Activated T-cell treated with anti-CD3 and anti-CD28 coated beads, Interleukin-2, amount 50 U/mL, for 72 hours (primary cell): Measurements from ENCODE around the gene WDR53. TPM values are rescaled to one million over a fixed set of nuclear protein-coding genes. Genes with fewer than 3 reads are reported as not detected.
"Not testable (repeated sequence)": the region's sequence is repeated elsewhere in the genome, so short reads cannot be mapped to it uniquely, and the experiment has no call there.

ENCODE experiments used
- ATAC-seq, 2 donors: fragments of 150-1000 bp; cut with Tn5 transposase; replicated peaks in 1 of 2; 2 replicates each; pipeline ENCODE4 v1.10.0; 2021; ENCODE audit warnings: moderate library complexity in 2 of 2, mild to moderate bottlenecking in 1 of 2
- DNase-seq, 2 donors: peaks; one replicate each; pipeline ENCODE4 v3.0.0; 2021 to 2022; ENCODE audit warnings: mixed read lengths in 1 of 2
- H3K27ac Mint-ChIP-seq: one replicate; pipeline ENCODE4 v1.8.0; 2022; ENCODE audit warnings: mild to moderate bottlenecking, moderate library complexity, mixed read lengths
- H3K27me3 Mint-ChIP-seq: one replicate; pipeline ENCODE4 v1.8.0; 2022; ENCODE audit warnings: low read depth, mixed read lengths
- H3K36me3 Mint-ChIP-seq, 2 donors: one replicate each; pipeline ENCODE4 v1.8.0; 2022; ENCODE audit warnings: mixed read lengths in 2 of 2, mild to moderate bottlenecking in 1 of 2; ENCODE audit not compliant: insufficient read depth in 2 of 2
- H3K4me1 Mint-ChIP-seq: one replicate; pipeline ENCODE4 v1.8.0; 2022; ENCODE audit warnings: low read depth, mixed read lengths
- H3K4me3 Mint-ChIP-seq, 2 donors: one replicate each; pipeline ENCODE4 v1.8.0; 2022; ENCODE audit warnings: mild to moderate bottlenecking in 2 of 2, mixed read lengths in 2 of 2, moderate library complexity in 2 of 2
- H3K9me3 Mint-ChIP-seq, 2 donors: one replicate each; pipeline ENCODE4 v1.8.0; 2022; ENCODE audit warnings: mixed read lengths in 2 of 2
- total RNA-seq, 2 donors: library from RNA; stranded (reverse); gene quantifications; one replicate each; pipeline ENCODE4 v1.2.3, GENCODE V29; 2022

The WDR53 gene
- total RNA-seq, 2 donors from 2014 or later: 20.3 to 27.6 TPM

GRCh38 chr3:196524527-196524926 is 43.8 kb downstream of the WDR53 start:
- Mint-ChIP-seq H3K9me3 (peaks cover 7 to 13% of the 10 kb centered on the region in 2 donors), H3K4me1 (peaks cover 16% of the 10 kb centered on the region), H3K4me3 (no peak overlapping the region), H3K36me3 (peaks cover 12 to 19% of the 10 kb centered on the region in 2 donors), H3K27ac (no peak overlapping the region), H3K27me3 (no peaks in the 10 kb centered on the region)
- ATAC-seq: no peak
- no peak for DNase-seq

DNA sequence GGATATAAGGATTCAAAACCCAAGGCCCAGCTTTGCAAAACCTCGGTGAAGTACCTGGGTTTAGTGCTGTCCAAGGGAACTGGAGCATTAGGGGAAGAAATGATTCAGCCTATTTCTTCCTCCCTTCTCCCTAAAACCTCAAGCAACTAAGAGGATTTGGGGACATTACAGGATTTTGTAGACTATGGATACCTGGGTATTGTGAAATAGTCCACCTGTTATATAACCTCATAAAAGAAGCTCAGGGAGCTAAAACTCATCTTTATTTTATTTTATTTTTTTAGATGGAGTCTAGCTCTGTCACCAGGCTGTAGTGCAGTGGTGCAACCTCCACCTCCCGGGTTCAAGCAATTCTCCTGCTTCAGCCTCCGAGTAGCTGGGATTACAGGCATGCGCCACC is 44.5 kb downstream of the WDR53 start:
- Mint-ChIP-seq H3K9me3 (peaks cover 7 to 19% of the 10 kb centered on the region in 2 donors), H3K36me3 (peaks cover 16 to 25% of the 10 kb centered on the region in 2 donors), H3K4me3 (no peak overlapping the region), H3K27ac (no peak overlapping the region), H3K27me3 (no peaks in the 10 kb centered on the region), H3K4me1 (peaks cover 12% of the 10 kb centered on the region)
- no peak for DNase-seq
- ATAC-seq: no peak

DNA sequence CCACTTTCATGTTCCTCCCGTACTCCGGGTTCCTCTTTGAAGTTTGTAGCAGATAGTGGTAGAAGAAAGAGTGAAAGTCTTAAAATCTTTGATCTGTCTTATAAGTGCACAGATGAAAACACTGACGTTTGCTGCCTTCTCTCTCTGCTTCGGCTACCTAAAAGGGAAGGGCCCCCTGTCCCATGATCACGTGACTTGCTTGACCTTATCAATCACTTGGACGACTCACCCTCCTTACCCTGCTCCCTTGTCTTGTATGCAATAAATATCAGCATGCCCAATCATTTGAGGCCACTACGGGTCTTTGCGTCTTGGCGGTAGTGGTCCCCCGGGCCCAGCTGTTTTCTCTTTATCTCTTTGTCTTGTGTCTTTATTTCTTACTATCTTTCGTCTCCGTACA is 47.1 kb downstream of the WDR53 start:
- DNase-seq, H3K27ac Mint-ChIP-seq, H3K4me3 Mint-ChIP-seq, ATAC-seq, H3K27me3 Mint-ChIP-seq, H3K4me1 Mint-ChIP-seq: not testable (repeated sequence)
- peaks cover 7 to 19% of the 10 kb centered on the region in 2 donors for H3K9me3 Mint-ChIP-seq
- peaks cover 16 to 33% of the 10 kb centered on the region in 2 donors for H3K36me3 Mint-ChIP-seq

DNA sequence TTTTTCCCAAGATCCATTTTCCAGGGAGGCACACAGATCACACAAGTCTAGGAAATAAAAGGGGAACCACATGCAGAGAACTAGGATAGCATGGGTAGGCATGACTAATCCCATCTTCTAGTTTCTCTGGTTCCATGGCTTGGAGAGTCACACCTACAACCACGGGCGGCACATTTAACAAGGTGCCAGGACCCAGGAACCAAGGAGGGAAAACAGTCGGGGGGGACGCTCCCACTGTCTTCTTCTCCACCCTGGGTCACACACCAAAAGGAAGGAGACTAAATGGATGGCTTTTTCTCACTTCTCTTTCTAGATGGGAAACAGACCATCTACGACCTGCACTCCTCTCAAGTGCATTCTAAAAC is 48.7 kb downstream of the WDR53 start:
- ATAC-seq: no peak
- H3K27me3 Mint-ChIP-seq: no peaks in the 10 kb centered on the region
- H3K4me1 Mint-ChIP-seq: no peaks in the 10 kb centered on the region
- H3K9me3 Mint-ChIP-seq: peaks cover 9 to 19% of the 10 kb centered on the region in 2 donors
- H3K36me3 Mint-ChIP-seq: peaks cover 16 to 35% of the 10 kb centered on the region in 2 donors
- no peak overlapping the region for H3K4me3 Mint-ChIP-seq
- peak in 1 of 2 donors; percentile 37 for DNase-seq
- H3K27ac Mint-ChIP-seq: no peak overlapping the region

GRCh38 chr3:196518966-196519717 is 49.2 kb downstream of the WDR53 start:
- Mint-ChIP-seq H3K36me3 (peaks cover 16 to 35% of the 10 kb centered on the region in 2 donors), H3K9me3 (peaks cover 9 to 19% of the 10 kb centered on the region in 2 donors), H3K27me3 (peaks cover 3% of the 10 kb centered on the region), H3K27ac (no peak overlapping the region), H3K4me3 (no peak overlapping the region), H3K4me1 (no peaks in the 10 kb centered on the region)
- DNase-seq: peak; percentile 73 to 75
- ATAC-seq: peak; percentile 73 to 82

- Mint-ChIP-seq H3K9me3 (peaks cover 9 to 19% of the 10 kb centered on the region in 2 donors), H3K27me3 (peaks cover 7% of the 10 kb centered on the region), H3K4me1 (no peaks in the 10 kb centered on the region), H3K27ac (no peak overlapping the region), H3K4me3 (no peak overlapping the region), H3K36me3 (peaks cover 16 to 38% of the 10 kb centered on the region in 2 donors)
- DNase-seq (no peak), ATAC-seq (no peak)
Measured at GRCh38 chr3:196517919-196518318, 50.4 kb downstream of the WDR53 start.

DNA sequence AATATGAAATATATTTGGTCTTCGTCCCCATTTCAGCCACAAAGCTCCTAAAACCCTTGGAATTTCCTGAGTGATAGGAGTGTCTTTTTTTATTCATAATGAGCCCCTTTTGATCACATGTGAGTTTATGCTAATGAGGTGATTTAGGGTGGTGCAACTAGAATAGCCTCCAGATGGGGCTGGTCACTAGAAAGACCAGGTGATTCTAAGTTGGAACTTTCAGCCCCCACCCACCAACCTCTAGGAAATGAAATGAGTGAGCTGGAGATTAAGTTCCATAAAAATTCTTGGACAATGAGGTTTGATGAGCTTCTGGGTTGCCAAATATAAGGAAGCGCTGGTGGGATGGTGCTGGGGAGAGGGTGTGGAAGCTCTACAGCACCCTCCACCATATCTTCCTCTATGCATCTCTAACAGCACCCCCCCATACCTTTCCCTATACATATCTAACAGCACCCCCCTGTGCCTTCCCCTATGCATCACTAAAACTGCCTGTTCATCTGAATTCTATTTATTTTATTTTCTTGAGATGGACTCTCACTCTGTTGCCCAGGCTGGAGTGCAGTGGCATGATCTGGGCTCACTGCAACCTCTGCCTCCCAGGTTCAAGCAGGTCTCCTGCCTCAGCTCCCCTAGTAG is 51.1 kb downstream of the WDR53 start:
- H3K36me3 Mint-ChIP-seq: peaks cover 16 to 38% of the 10 kb centered on the region in 2 donors
- no peaks in the 10 kb centered on the region for H3K4me1 Mint-ChIP-seq
- no peak overlapping the region for H3K27ac Mint-ChIP-seq
- H3K9me3 Mint-ChIP-seq: peaks cover 9 to 19% of the 10 kb centered on the region in 2 donors
- H3K27me3 Mint-ChIP-seq: peaks cover 7% of the 10 kb centered on the region
- no peak overlapping the region for H3K4me3 Mint-ChIP-seq
- DNase-seq (no peak), ATAC-seq (no peak)

DNA sequence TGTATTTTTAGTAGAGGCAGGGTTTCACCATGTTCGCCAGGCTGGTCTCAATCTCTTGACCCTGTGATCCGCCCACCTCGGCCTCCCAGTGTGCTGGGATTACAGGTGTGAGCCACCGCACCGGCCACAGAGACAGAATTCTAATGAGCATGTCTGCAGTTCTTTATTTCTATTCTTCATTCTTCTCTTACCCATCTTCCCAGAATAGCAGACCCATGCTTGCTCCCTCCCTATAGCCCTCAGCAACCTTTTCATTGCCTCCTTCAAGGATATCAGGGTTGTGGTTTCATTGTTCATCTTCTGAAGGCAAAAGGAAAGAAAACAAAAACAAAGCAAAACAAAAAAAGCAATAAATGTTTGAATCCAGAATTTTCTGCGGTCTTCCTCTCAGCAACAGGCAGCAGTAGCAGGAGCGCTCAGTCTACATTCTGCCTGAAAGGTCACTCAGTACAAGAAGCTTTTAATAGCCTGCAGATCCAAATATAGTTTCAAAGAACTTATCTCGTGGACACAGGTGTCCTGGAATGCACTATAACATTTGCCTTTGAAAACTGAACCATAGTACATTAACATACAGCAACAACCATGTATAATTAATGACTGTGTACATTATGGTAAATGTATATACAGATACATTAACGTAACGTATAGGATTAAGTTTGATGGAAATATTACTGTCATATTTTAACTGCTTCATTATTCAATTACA is 53.3 kb downstream of the WDR53 start, which contains the start of gene SMCO1:
Gene SMCO1 (minus strand): TSS at position 434 of the 709 bp plus-strand sequence. CDS start 137 bp downstream, at position 297.
- Mint-ChIP-seq H3K4me3 (no peak within 1 kb of the TSS), H3K27me3 (peaks cover 7% of the 10 kb centered on the region), H3K9me3 (peaks cover 2 to 7% of the 10 kb centered on the region in 2 donors), H3K4me1 (no peaks in the 10 kb centered on the region), H3K36me3 (peaks cover 6 to 25% of the 10 kb centered on the region in 2 donors), H3K27ac (no peak within 1 kb of the TSS)
- DNase-seq (no peak), ATAC-seq (no peak)

DNA sequence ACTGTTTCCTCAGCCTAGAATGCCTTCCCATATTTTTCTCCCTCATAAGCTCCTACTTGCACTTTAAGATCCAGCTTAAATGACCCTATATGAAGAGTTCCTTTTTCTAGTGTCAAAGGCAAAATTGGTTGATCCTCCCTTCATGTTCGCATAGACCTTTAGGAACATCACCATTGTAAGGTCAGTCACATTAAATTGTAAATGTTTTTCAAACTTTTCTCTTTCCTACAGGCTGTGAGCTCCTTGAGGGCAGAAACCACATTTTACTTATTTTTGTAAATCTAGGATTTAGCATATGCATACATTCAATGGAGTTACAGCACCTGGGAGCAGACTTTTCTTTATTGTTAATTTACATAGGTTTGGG is 54.0 kb downstream of the WDR53 start:
- no peak overlapping the region for H3K27ac Mint-ChIP-seq
- peaks cover 7% of the 10 kb centered on the region for H3K27me3 Mint-ChIP-seq
- no peaks in the 10 kb centered on the region for H3K4me1 Mint-ChIP-seq
- H3K9me3 Mint-ChIP-seq: peaks cover 2 to 3% of the 10 kb centered on the region in 2 donors
- no peak overlapping the region for H3K4me3 Mint-ChIP-seq
- peaks cover 4 to 17% of the 10 kb centered on the region in 2 donors for H3K36me3 Mint-ChIP-seq
- ATAC-seq (no peak), DNase-seq (no peak)

- H3K27ac Mint-ChIP-seq: no peak overlapping the region
- peaks cover 7% of the 10 kb centered on the region for H3K27me3 Mint-ChIP-seq
- no peak for ATAC-seq
- DNase-seq: no peak
- H3K4me1 Mint-ChIP-seq: no peaks in the 10 kb centered on the region
- peaks cover 0 to 2% of the 10 kb centered on the region in 2 donors for H3K9me3 Mint-ChIP-seq
- peaks cover 0 to 13% of the 10 kb centered on the region in 2 donors for H3K36me3 Mint-ChIP-seq
- H3K4me3 Mint-ChIP-seq: no peak overlapping the region
Measured at GRCh38 chr3:196513697-196514349, 54.5 kb downstream of the WDR53 start.

DNA sequence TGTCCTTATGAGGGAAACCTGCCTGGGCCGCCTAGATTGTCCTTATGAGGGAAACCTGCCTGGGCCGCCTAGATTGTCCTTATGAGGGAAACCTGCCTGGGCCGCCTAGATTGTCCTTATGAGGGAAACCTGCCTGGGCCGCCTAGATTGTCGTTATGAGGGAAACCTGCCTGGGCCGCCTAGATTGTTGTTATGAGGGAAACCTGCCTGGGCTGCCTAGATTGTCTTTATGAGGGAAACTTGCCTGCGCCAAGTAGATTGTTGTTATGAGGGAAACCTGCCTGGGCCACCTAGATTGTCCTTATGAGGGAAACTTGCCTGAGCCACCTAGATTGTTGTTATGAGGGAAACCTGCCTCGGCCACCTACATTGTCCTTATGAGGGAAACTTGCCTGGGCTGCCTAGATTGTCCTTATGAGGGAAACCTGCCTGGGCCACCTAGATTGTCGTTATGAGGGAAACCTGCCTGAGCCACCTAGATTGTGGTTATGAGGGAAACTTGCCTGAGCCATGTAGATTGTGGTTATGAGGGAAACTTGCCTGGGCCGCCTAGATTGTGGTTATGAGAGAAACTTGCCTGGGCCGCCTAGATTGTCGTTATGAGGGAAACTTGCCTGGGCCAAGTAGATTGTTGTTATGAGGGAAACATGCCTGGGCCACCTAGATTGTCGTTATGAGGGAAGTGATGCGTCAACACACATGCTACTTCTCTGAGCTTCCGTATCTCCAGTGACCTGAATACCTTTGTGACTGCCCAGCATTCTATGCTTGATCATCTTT is 56.5 kb downstream of the WDR53 start:
- not testable (repeated sequence) for DNase-seq, H3K4me3 Mint-ChIP-seq, ATAC-seq, H3K9me3 Mint-ChIP-seq, H3K36me3 Mint-ChIP-seq, H3K27me3 Mint-ChIP-seq, H3K27ac Mint-ChIP-seq, H3K4me1 Mint-ChIP-seq

DNA sequence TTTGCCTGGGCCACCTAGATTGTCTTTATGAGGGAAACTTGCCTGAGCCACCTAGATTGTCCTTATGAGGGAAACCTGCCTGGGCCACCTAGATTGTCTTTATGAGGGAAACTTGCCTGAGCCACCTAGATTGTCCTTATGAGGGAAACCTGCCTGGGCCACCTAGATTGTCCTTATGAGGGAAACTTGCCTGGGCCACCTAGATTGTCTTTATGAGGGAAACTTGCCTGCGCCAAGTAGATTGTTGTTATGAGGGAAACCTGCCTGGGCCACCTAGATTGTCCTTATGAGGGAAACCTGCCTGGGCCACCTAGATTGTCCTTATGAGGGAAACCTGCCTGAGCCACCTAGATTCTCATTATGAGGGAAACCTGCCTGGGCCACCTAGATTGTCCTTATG is 57.2 kb downstream of the WDR53 start:
- H3K9me3 Mint-ChIP-seq, H3K36me3 Mint-ChIP-seq, DNase-seq, H3K4me3 Mint-ChIP-seq, H3K4me1 Mint-ChIP-seq, H3K27ac Mint-ChIP-seq, ATAC-seq, H3K27me3 Mint-ChIP-seq: not testable (repeated sequence)
